ELR (cell line): Measurements from ENCODE around the gene IGSF3.
A peak's percentile ranks its signal among the peaks of the same experiment; 100 is the strongest.
"Not testable (repeated sequence)": the region's sequence is repeated elsewhere in the genome, so short reads cannot be mapped to it uniquely, and the experiment has no call there.

Source experiments
- DNase-seq: peaks from one replicate; pipeline ENCODE4 v3.0.0-alpha.2; 2015; ENCODE audit warnings: low read depth

The IGSF3 gene

GRCh38 chr1:116573431-116574095, 94.0 kb downstream of the IGSF3 start:
- peak; percentile 59 for DNase-seq

- DNase-seq, result no peak
Measured at GRCh38 chr1:116572771-116573430, 94.6 kb downstream of the IGSF3 start.

- DNase-seq, result no peak
Measured at GRCh38 chr1:116572099-116572498, 95.4 kb downstream of the IGSF3 start.

- no peak for DNase-seq
Measured at GRCh38 chr1:116571215-116571919, 96.2 kb downstream of the IGSF3 start.

- DNase-seq, result peak; percentile 88
Measured at GRCh38 chr1:116570358-116571214, 96.9 kb downstream of the IGSF3 start, which contains the start of gene CD58. Gene CD58 (minus strand): TSS chr1:116571026. CDS start chr1:116570972, 54 bp downstream.

- no peak for DNase-seq
Measured at GRCh38 chr1:116569776-116570357, 97.7 kb downstream of the IGSF3 start.

GRCh38 chr1:116569381-116569670, 98.2 kb downstream of the IGSF3 start:
- no peak for DNase-seq

- DNase-seq, result no peak
Measured at GRCh38 chr1:116568662-116569380, 98.7 kb downstream of the IGSF3 start.

GRCh38 chr1:116567790-116568661, 99.5 kb downstream of the IGSF3 start:
- no peak for DNase-seq

- no peak for DNase-seq
Measured at GRCh38 chr1:116565222-116565621, 102.3 kb downstream of the IGSF3 start.

- DNase-seq, result no peak
Measured at GRCh38 chr1:116564426-116564825, 103.1 kb downstream of the IGSF3 start.

GRCh38 chr1:116562465-116562864, 105.1 kb downstream of the IGSF3 start:
- not testable (repeated sequence) for DNase-seq

GRCh38 chr1:116561563-116561962, 106.0 kb downstream of the IGSF3 start:
- DNase-seq, result no peak

- DNase-seq, result no peak
Measured at GRCh38 chr1:116560704-116561490, 106.6 kb downstream of the IGSF3 start.

- no peak for DNase-seq
Measured at GRCh38 chr1:116559304-116559761, 108.2 kb downstream of the IGSF3 start.

GRCh38 chr1:116558571-116558970, 109.0 kb downstream of the IGSF3 start:
- DNase-seq, result no peak

- DNase-seq, result no peak
Measured at GRCh38 chr1:116558140-116558549, 109.4 kb downstream of the IGSF3 start.

- DNase-seq, result no peak
Measured at GRCh38 chr1:116557323-116557878, 110.1 kb downstream of the IGSF3 start.
